NK-92 treated with Interleukin-12 subunit alpha and Interleukin-12 subunit beta, amount 100 ng/mL, for 24 hours (cell line): ENCODE data around the gene CALML4.
"Not testable (repeated sequence)": the region's sequence is repeated elsewhere in the genome, so short reads cannot be mapped to it uniquely, and the experiment has no call there.

Experiments used
- DNase-seq: peaks from one replicate; lab custom pipeline; 2025; lab: John Stamatoyannopoulos, UW

CALML4 gene

DNA sequence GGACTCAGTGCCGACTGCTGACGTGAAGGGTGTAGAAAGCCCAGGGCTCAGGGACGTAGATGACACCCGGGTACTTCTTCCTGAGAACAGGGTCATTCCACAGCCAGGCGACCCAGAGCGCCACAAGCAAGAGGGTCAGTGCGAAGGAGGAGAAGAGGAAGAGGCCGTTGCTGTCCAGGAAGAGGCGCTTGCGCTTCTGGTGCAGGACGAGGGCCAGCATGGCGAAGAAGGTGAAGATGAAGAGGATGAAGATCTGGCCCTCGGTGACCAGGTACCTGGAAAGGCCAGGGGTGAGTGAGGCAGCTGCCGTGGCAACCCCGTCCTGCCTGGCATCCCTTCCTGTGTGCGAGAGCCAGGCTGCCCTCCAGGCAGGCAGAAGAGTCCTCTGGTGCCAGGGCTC is 3.0 kb upstream of the CALML4 start:
- DNase-seq, result no peak

DNA sequence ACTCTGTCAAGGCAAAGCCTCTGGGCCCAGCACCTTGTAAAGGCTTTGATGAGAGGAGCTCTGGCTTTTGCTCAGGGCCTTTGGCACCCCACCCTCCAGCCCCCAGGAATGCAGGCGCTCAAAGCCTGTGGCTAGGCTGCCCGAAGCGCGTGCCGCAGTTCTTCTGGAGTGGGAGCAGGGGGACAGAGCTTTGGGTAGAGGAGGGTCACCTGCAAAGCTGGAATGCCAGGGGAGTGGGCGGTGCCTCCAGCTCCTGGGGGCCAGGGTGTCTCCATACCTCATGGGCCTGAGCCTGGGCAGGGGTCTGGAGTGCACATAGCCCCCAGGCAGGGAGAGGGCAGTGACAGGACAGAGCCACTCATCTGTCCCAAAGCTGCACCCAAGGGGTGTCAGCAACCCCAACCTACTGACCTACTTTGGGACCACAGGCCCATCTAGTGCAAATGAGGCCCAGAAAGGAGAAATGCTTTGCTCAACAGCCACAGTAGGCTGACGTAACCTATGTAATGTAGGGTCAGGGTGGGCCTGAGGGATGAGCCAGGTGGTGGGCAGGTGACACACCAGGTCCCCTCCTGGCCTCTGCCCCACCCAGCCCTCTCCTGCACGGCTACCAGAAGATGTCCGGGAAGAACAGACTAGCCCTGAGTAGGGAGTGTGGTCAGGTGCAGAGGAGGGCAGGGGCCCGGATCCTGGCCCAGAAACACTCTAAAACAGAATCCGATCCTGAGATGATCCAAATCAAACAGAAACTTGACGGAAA is 2.2 kb upstream of the CALML4 start:
- DNase-seq, result no peak

DNA sequence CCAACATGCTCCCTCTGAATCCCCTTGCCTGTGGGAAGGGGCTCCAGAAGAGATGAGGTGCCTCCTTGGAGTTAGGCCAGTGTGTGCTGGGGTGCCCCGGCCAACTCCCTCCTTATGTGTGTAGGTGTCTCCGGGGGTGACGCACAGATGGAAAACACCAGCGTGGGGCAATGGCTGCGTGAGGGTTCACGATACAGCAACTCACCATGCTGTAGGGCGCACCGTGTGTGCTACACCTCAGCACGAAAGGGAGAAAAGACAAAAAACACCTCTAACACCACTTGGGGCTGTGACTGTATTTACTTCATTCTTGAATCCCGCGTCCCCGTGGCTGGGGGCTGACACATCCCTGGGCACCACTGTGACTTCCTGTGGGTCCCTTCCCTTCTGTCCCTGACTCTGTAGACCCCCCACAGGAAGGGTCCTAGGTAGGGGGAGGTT is 1.6 kb upstream of the CALML4 start:
- DNase-seq, result no peak

DNA sequence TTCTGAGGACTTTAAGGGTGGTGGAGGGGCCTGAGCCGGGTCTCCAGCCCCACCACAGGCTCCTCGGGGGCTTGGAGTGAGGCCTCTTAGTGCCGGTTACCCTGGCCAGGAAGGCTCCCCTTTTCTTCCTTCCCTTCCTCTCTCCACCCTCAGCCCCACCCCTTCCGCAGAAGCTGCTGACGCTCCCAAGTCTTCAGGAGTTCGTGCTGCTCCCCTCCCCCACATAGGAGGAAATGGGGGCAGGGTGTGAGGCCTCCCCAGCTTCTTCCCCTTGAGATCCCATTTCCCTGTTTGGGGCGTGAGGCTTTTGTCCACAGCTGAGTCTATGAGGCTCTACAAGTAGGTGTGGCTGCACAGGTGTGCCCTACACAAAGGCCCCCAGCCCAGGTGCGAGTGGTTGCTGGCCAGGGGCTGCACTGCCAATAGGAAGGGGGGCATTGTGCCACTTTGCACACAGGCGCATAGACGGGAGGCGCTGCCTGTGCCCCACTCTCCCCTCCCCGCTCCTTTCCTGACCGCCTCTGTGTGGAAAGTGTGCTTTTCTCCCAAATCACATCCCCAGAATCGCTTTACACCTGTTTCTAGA is 915 bp upstream of the CALML4 start:
- no peak for DNase-seq

DNA sequence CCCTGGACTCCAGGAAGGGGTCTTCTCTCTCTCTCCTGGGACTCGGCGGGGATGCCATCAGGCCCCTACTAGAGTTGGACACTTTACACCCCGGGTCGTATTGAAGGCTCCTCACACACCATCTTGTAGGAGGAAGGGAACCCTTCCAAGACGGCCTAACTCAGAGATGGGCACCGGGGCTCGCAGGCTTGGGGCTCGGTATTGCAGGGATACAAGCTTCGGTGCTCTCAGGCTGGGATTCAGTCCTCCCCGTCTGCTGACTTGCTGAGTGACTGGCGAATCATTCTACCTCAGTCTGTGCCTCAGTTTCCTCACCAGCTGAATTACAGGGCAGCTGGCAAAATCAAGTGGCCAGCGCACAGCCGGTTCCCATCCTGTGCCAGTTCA is 419 bp upstream of the CALML4 start:
- no peak for DNase-seq

DNA sequence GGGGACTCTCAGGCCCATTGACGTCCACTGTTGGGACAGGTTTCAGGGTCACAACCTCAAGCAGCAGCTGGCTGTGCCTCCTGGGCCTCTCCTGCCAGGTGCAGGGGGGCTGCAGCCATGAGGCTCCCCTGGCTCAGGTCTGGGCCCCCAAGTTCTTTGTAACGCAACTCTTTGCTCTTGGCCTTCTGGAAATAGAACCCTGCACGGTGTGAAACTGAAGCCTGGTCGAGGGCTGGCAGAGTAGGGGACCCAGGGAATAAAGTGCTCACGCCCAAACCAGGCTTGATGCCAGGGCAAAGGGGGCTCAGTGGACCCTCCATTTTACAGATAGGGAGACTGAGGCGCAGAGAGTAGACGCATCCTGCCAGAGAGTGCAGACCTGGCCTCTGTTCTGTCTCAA is 771 bp downstream of the CALML4 start:
- DNase-seq, result no peak

DNA sequence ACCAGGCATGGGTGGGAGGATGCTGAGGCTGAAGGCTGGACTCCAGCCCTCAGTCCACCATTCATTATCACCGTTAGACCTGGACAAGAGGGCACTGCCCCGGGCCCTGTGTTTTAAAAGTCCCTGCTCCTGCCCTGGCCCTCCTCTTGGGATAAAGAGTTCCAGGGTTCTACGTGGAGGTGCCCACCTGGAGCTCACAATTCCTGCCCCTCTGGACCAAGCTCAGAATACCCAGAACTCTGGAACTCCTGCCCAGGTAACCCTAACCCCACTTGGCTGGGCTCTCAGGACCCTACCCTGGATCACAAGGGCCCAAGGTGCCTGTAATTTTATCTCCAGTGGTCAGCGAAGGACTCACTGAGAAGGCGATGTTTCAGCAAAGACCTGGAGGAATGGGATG is 1.2 kb downstream of the CALML4 start:
- DNase-seq, result no peak

DNA sequence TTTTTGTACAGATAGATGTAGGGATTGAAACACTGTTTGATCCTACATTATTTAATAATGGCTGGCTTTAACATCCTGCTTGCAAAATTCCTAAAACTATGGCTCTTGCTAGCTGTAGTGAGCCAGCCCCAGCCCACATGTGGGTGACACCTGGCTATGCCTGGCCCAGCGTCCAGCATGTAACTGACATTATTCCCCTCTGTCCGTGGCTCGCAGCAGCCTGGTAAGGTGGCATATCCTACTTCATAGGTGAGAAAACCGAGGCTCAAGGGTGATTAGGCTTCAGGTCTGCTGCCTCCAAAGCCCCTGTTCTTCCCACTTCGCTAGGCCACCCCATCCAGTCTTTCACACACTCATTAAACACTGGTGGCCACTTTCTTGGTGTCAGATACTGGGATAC is 1.6 kb downstream of the CALML4 start:
- no peak for DNase-seq

DNA sequence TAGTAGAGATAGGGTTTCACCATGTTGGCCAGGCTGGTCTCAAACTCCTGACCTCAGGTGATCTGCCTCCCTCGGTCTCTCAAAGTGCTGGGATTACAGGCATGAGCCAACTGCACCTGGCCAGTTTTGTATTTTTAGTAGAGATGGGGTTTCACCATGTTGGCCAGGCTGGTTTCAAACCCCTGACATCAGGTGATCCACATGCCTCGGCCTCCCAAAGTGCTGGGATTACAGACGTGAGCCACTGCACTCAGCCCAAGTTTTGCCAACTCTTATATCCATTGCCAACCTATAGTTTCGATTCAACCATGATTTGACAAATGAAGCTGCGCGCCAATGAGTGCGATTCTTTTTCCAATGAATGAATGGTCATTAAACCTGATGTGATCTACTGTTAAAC is 2.1 kb downstream of the CALML4 start:
- DNase-seq, result not testable (repeated sequence)

DNA sequence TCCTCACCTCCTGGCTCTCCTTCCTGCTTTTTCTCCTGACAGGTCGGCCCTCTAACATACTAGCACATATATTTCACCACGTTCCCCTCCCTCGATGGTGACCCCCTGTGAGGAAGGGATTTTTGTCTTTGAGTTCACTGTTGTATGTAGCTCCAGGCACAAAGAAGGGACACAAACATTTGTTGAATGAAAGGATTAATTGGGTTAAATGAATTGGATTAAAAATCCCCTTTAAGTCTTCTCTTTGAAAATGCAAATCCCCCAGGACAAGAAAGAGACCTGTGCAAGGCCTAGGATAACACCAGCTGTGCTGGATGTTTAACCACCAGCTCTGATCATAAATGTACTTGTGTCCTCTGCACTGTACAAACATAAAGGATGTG is 3.3 kb downstream of the CALML4 start:
- no peak for DNase-seq

DNA sequence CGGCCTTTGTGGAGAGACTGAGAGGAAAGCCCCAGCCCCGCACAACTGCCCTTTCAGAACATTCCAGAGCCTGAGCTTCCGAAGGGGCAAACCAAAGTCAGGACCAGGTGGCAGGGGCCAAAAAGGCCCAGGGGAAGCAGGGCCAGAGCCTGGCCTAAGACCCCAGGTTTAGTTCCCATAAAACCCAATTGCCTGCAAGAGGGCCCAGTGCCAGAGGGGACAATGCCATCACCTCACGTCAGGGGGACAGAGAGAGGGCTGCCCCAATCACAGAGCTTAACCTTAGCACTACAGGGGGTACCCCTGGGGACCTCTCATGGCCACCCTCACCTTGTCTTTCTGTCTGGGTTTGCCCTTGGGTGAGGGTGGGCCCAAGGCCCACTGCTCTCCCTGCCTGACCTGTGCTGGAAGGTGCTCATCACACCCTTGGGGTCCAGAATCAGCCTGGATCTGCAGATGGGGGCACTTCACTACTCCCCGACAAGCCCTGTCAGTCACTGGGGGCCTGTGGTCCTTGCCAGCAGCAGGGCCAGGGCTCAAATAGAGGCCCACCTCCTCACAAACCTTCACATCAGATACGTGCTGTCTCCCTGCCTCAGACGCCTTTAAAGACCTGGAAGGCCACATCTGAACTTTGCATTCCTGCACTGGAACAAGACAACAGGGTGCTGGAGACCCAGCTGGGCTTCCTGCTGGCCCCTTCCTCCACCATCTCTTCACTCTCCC is 3.8 kb downstream of the CALML4 start:
- DNase-seq, result no peak

DNA sequence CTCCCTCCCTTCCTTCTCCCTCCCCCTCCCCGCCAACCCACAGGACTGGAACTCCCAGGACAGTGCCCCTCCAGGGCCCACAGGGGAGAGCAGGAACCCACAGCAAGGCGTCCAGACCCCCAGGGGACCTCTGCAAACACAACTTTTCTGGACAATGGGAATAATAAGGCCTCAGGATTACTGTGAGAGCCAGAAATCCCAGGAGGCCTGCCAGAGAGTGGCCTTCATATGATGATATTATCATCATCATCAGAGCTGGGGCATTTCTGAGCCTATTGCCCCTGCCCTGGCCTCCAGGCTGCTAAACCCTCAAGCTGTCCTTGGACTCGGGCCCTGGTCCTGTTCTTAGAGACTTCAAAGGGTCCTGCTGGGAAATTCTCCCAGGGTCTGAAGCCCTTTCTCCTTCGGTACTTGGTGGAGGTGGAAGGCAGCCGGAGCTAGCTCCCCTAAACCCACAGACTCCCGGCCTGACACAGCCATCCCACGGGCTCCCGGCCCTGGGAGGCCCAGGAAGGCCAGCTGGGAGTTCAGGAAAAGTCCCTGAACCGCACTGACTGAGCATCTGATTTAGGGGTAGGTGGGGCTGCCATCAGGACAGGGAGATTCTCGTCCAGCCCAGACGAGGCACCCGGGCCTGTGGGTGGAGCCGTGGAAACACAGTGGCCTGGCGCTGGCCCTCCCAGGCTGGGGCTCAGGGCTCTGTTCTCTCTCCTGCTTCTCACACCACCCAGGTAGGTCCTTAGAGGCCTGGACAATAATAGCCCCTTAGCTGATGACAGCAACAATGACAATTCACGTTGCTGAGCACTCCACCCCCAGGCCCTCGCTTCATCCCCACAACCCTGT is 4.9 kb downstream of the CALML4 start:
- no peak for DNase-seq

DNA sequence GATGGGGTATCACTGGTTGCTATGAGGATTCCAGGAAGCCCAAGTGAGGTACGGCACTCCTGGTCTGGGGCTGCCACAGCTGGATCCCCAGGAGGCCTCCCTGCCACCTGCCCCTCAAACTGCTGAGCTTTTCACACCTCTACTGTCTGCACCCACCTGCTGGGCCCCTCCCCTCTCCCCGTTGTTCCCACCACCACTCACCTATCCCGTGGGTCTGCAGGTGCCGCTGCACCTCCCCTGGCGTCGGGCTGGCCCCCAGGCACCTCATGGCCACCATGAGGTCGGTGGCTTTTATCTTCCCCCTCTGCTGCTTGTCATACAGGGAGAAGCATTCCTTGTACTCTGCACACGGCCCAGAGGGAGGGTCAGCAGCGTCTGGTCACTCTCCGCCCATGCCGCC is 5.8 kb downstream of the CALML4 start:
- DNase-seq, result no peak

DNA sequence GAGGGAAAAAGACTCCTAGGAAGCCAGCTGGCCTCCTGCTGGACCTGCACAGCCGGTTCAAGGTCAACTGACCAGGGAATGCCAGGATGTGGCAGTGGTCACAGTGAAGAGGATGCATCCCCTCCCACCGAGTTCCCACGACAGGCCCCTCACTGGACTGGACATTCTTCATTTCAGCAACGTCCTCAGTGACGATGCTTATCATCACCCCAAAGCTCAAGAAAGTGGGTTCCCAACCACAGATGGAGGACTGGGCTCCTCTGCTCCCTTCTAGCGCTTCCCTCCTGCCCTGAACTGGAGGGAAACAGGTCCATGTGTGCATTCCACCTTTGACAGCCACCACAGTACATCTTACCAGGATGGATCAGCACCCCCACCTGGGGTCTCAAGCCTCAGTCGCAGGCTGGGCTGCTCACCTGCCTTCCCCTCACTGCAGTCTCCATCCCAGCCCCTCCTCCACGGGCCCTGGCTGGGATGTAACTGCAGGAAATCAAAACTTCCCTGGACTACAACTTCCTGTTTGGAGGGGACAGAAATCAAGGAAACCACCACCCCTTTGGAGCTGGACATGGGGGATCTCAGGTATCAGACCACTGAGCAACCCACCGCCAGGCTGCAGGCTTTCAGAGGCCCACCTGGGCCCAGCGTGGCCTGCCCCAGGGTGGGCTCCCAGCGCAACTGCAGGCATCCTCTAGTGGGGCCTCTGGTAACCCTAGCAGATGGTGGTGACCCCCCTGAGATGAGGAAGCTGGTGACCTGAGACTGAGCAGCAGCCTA is 7.3 kb downstream of the CALML4 start:
- DNase-seq, result no peak

DNA sequence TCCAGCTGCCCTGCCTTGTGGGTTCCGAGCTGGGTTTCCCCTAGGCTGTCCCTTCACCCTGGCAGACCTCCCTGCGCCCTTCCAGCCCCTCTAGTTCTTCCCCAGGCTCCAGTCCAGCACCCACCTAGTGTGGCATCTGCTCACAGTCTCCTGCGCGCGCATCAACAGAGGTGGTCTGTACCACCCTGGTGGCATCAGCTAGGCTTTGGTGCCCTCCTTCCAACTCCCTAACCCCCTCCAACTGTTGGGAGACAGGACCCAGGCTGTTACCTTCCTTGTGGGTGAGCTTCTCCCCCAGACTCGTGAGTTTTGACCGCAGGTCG is 8.0 kb downstream of the CALML4 start:
- DNase-seq, result no peak

DNA sequence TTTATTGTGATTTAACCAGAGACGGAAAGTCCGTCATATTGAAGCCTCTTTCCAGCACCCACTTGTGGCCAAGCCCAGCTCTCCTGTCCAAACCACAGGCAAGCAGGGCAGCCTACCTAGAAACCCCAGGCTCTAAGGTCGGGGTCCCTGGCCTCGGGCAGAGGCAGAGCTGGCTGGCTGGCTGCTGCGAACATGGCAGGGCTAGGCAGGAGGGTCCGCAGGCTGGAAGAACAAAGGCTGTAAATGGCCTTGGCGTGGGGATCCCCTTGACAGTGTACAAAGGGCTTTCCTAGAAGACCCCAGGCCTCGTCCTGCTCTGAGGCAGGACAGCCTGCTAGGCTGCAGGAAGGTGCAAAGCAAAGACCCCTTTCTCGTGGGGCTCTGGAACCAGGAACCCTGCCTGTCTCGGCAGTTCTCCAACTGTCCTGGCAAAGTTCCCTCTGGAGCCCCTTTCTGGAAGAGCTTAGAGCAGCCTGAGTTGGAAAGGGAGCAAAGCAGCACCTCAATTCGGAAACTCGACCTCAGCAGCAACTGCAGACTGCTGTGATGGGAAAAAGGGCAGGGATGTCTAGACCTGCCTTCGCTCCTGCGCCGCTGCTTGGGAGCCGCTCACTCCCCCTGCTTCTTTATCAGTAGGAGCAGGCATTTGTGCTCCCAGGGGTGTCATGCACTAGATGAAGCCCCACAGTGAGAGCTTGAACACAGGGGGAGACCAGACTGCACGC is 8.5 kb downstream of the CALML4 start:
- DNase-seq, result no peak

DNA sequence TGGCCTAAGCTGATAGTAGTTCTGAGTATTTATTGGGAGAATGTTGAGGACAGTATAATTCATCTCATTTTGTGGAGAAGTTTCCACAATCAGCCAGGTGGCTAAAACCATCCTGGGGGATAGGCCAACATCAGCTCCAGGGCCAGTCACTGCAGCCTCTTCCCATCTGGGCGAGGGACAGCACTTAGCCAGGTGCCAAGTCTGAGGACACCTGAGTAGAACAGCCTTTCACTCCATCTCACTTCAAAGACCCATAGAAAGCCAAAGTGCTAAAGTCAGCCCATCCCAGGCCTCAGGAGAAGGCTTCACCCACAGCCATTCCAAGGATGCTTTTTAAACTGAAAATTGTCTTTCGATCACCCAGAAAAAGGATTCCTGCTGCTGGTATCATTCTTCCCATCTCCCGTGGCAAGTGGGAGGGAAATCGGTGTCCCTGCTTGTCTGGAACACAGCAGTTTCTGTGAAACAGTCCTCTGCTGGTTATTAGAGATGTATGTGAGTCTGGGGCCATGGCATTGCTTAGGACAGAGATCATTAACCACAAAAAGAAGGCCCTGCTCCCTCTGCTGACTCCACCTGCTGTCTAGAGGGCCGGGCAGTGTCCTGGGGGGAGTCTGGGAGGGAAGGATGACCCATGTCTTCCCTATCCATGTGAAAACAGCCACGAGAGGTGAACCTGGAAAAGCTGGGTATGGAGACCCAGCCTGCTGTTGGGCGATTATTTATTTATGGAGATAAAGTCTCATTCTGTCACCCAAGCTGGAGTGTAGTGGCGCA is 9.6 kb downstream of the CALML4 start:
- DNase-seq, result no peak

DNA sequence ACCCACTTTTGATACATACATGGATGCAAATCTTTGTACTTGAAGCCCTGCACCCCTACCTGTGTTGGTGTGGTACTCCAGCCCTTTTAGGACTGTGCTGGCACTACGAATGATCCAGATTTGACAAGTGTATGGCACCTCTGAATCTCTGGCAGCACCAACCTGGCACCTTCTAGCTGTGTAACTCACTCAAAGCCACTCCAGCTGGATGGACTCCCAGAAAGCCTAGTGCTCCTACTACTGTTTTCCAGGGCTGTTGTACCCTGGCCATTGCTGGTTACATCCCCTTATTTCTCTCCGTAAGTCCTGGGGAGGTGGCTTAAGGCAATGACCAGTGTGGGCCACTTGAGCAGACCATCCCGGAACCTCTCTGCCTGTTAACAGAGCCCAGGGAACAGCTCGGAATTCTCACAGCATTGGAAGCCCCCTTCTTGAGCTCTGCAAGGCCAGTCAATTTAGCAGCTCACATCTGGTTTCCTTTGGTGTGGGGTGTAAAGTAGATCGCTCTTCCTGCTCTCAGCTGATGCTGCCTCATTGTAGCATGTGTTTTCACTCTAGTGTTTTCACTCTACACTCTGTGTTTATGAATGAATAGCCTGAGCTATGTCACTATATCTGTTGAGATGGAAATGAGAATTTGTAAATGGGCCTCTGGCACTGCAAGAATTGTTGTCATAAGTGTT is 12.2 kb downstream of the CALML4 start:
- DNase-seq, result no peak

DNA sequence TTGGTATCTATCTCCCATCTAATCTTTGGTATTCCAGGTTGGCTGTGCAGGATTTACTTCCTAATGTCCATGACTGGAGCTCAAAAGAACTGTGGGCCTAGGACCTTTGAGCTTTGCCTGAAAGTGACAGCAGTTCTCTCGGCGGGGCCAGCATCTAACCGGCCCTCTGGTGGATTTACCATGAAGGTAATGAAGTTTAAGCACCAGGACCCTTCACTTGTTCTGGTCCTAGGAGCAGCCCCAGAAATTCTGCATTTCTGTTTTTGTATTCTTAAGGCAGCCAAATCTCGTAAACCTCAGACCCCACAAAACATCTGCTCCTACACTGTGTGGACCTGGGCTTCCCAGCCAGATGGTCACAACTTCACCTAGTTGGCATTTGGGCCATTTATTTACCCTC is 13.0 kb downstream of the CALML4 start:
- DNase-seq, result no peak

DNA sequence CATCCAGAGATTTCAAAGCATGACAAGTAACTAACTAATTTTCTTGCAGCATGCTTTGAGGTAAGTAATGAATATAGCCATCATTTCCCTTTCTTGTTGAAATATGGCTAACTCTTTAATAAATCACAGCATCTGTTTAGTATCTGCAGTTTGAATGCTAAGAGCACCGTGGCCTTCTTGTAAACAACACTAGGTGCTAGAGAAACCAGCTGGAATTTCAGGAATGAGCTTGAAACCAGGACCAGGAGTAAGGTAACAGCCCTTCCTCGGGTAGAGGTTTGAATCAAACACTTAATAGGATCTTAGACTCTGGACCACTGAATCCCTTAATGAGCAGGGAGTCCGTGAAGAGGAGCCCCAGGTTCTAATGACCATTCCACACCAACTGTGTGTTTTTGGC is 13.6 kb downstream of the CALML4 start:
- DNase-seq, result no peak
